Muscle of back (tissue), 13 donors: ENCODE results near the gene C5AR1. TPM values are rescaled to one million over a fixed set of nuclear protein-coding genes. Genes with fewer than 3 reads are reported as not detected.
A peak's percentile ranks its signal among the peaks of the same experiment; 100 is the strongest.
"Not testable (repeated sequence)": the region's sequence is repeated elsewhere in the genome, so short reads cannot be mapped to it uniquely, and the experiment has no call there.

Experiments used
- DNase-seq, 3 donors: peaks; one replicate each; pipeline versions ENCODE4 v3.0.0 to v3.0.0-alpha.2; 2013
- long read RNA-seq, 9 donors: transcript quantifications; one replicate each; lab custom pipeline, GENCODE V29; 2026
- polyA plus RNA-seq, 10 donors: library from polyadenylated mRNA; unstranded; fragments of 120-200 nt; gene quantifications; one replicate each; pipeline ENCODE4 v1.2.1, GENCODE V29; 2013; ENCODE audit not compliant: insufficient read length in 10 of 10

The C5AR1 gene
- 1 to 10 TPM; 1.5 to 3.5 (median 2.3) TPM for polyA plus RNA-seq
- long read RNA-seq, donor 1, result 0 reads
- long read RNA-seq, donor 2, partial matches to known transcripts, result 0 of 1 reads
- long read RNA-seq, donor 2, other reads (novel, unspliced or antisense), result 0 of 1 reads
- long read RNA-seq, donor 3, result 0 reads
- long read RNA-seq, donor 4, result 0 reads
- long read RNA-seq, donor 5, partial matches to known transcripts, result 0 of 2 reads
- long read RNA-seq, donor 5, other reads (novel, unspliced or antisense), result 0 of 2 reads
- long read RNA-seq, donor 6, result 0 reads
- long read RNA-seq, donor 7, result 0 reads
- long read RNA-seq, donor 8, result 0 reads
- long read RNA-seq, donor 9, result 0 reads

GRCh38 chr19:47309608-47310007 is at the start of gene C5AR1:
Gene C5AR1, plus strand, starts transcription at chr19:47309861. Its CDS starts 35 bp downstream, at chr19:47309896.
- no peak for DNase-seq

- DNase-seq, result no peak
Observed at GRCh38 chr19:47260476-47260875, 49.2 kb upstream of the C5AR1 start.

GRCh38 chr19:47261946-47262793 is 47.5 kb upstream of the C5AR1 start:
- DNase-seq, result not testable (repeated sequence)

- DNase-seq, result no peak
Observed at GRCh38 chr19:47264629-47265028, 45.0 kb upstream of the C5AR1 start.

GRCh38 chr19:47266401-47266941 is 43.2 kb upstream of the C5AR1 start:
- no peak for DNase-seq

- peak in 1 of 3 donors; percentile 37 for DNase-seq
Observed at GRCh38 chr19:47267350-47267759, 42.3 kb upstream of the C5AR1 start.

GRCh38 chr19:47268028-47268427 is 41.6 kb upstream of the C5AR1 start:
- DNase-seq, result no peak

- DNase-seq, result no peak
Observed at GRCh38 chr19:47269596-47269995, 40.1 kb upstream of the C5AR1 start.

GRCh38 chr19:47270408-47270807 is 39.3 kb upstream of the C5AR1 start:
- no peak for DNase-seq

- DNase-seq, result no peak
Observed at GRCh38 chr19:47271949-47272348, 37.7 kb upstream of the C5AR1 start.

GRCh38 chr19:47272448-47273312 is 37.0 kb upstream of the C5AR1 start:
- DNase-seq, result no peak

GRCh38 chr19:47273313-47274070 is 36.2 kb upstream of the C5AR1 start:
- peak; percentile 95 to 98 (median 95) for DNase-seq

- peak; percentile 92 to 98 (median 95) for DNase-seq
Observed at GRCh38 chr19:47274071-47274890, 35.4 kb upstream of the C5AR1 start, which contains the start of gene INAFM1. Gene INAFM1, plus strand, starts transcription at chr19:47274885. Its CDS starts 35 bp downstream, at chr19:47274920.

- DNase-seq, result peak in 2 of 3 donors; percentile 53 to 77
Observed at GRCh38 chr19:47274891-47275761, 34.5 kb upstream of the C5AR1 start.

GRCh38 chr19:47275791-47276461 is 33.7 kb upstream of the C5AR1 start:
- DNase-seq, result peak in 2 of 3 donors; percentile 39 to 70

GRCh38 chr19:47276513-47276912 is 33.1 kb upstream of the C5AR1 start:
- not testable (repeated sequence) for DNase-seq

- DNase-seq, result no peak
Observed at GRCh38 chr19:47280183-47280797, 29.4 kb upstream of the C5AR1 start.
